DOHH2 (cell line): ENCODE measurements around the gene SRBD1.

Experiments used
- EZH2phosphoT487 ChIP-seq: fragments of 200-600 bp; sonication (generic); IDR thresholded peaks from 2 replicates; pipeline ENCODE4 v1.6.1; 2017; ENCODE audit warnings: borderline replicate concordance, mild to moderate bottlenecking, antibody characterized with exemption, low read length, moderate library complexity, mixed read lengths
- TF ChIP-seq, protein P1 (sequence below): fragments of 200-600 bp; sonication (generic); IDR thresholded peaks from one replicate; pipeline ENCODE4 v1.5.1; 2014; ENCODE audit warnings: antibody characterized with exemption, mild to moderate bottlenecking, low read depth, low read length; ENCODE audit not compliant: poor library complexity, severe bottlenecking

DNA sequence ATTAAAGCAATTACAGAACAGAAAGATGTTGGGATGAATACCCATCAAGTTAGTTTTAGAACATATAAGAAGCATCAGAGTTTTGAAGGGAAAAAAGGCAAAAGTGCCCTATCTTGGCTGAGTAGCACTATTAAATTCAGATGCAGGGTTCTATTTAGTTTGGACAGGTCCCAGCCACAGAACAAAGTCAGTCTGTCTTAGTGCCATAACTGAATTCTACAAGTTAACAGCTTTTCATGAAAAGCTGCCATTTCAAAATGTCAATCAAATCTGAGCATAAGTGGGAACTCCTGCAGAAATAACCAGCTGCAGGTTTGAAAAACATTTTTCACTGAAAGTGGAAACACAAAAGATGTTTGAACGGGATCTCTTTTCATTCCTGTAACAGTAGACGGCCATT, 160.4 kb downstream of the SRBD1 start:
- TF ChIP-seq, protein P1, sequence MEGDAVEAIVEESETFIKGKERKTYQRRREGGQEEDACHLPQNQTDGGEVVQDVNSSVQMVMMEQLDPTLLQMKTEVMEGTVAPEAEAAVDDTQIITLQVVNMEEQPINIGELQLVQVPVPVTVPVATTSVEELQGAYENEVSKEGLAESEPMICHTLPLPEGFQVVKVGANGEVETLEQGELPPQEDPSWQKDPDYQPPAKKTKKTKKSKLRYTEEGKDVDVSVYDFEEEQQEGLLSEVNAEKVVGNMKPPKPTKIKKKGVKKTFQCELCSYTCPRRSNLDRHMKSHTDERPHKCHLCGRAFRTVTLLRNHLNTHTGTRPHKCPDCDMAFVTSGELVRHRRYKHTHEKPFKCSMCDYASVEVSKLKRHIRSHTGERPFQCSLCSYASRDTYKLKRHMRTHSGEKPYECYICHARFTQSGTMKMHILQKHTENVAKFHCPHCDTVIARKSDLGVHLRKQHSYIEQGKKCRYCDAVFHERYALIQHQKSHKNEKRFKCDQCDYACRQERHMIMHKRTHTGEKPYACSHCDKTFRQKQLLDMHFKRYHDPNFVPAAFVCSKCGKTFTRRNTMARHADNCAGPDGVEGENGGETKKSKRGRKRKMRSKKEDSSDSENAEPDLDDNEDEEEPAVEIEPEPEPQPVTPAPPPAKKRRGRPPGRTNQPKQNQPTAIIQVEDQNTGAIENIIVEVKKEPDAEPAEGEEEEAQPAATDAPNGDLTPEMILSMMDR = no peak
- TF ChIP-seq EZH2phosphoT487 = no peak
